Measurements from ENCODE around the gene GCDH. TPM values are rescaled to one million over a fixed set of nuclear protein-coding genes. Genes with fewer than 3 reads are reported as not detected.
A peak's percentile ranks its signal among the peaks of the same experiment; 100 is the strongest.

The GCDH gene
- total RNA-seq, 4 donors from 2014 or later = 28.5 to 33.0 (median 31.9) TPM

- no peak overlapping the region for H3K4me3 ChIP-seq
- H3K27ac ChIP-seq = no peak overlapping the region
- no peaks in the 10 kb centered on the region for H3K27me3 ChIP-seq
- DNase-seq (ENCODE audit: low spot score in 2 of 2) = no peak
- H3K36me3 ChIP-seq = peaks cover 76% of the 10 kb centered on the region
- no peaks in the 10 kb centered on the region for H3K4me1 ChIP-seq
- WGBS = 96% methylated on average over 5 of the region's 29 CpGs
- no peaks in the 10 kb centered on the region for H3K9me3 ChIP-seq
- TF ChIP-seq CTCF (IDR thresholded peaks at IDR 0.05) (no peak), EP300 (IDR thresholded peaks at IDR 0.05) (no peak), POLR2A (IDR thresholded peaks at IDR 0.05) (no peak), POLR2AphosphoS5 (IDR thresholded peaks at IDR 0.05) (no peak)
Observed at GRCh38 chr19:12924621-12925310, 33.8 kb downstream of the GCDH start.

- Histone ChIP-seq H3K4me1 (peaks cover 17% of the 10 kb centered on the region), H3K36me3 (peaks cover 55% of the 10 kb centered on the region), H3K9me3 (no peaks in the 10 kb centered on the region), H3K27ac (no peak overlapping the region), H3K27me3 (no peaks in the 10 kb centered on the region), H3K4me3 (no peak overlapping the region)
- 89% methylated on average over 18 of the region's 19 CpGs for whole genome bisulfite sequencing
- no peak for DNase-seq (ENCODE audit: low spot score in 2 of 2)
- TF ChIP-seq CTCF (IDR thresholded peaks at IDR 0.05) (no peak), EP300 (IDR thresholded peaks at IDR 0.05) (no peak), POLR2A (IDR thresholded peaks at IDR 0.05) (no peak), POLR2AphosphoS5 (IDR thresholded peaks at IDR 0.05) (no peak)
Observed at GRCh38 chr19:12930002-12930645, 39.2 kb downstream of the GCDH start.

DNA sequence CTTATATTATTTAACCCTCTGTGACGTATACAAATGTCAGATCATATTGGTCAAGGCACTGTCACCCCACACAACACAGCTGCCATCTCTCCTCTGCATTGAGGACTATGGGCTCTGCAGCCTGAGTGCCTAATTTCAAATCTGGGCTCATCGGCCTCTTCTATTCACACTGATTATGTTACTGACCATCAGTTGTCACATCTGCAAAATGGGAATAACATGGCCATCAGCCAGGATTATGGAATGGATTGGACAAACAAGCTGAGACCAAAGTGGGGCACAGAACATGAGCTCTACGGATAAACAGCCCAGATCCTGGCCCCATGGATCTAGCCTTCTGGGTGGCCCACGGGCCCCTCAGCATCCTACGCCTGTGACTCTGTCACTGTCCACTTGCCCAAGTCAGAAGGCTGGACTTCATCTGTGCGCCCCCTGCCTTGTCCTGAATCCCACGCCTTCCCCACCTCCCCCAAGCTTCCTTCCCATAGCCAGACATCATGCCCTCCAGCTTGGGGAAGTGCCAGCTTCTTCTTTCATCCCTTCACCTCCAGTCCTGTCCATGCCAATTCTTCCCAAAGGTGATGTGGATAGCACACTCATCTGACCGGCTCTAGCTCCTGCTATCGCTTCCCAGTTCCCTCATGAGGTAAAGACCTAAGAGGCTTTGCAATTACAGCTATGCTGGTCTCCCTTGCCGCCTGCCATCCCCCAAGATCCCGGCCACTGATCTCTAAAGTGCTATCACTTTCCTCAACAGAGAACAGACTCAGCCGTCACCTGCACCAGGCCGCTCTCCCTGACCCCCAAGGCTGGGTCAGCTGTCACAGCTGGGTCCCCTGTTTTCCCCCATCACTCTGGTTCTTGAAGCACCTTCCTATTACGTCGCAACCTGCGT lies 41.7 kb downstream of the GCDH start:
- DNase-seq (ENCODE audit: low spot score in 2 of 2) = no peak
- no peak for TF ChIP-seq EP300 (IDR thresholded peaks at IDR 0.05)
- H3K36me3 ChIP-seq = peaks cover 30% of the 10 kb centered on the region

DNA sequence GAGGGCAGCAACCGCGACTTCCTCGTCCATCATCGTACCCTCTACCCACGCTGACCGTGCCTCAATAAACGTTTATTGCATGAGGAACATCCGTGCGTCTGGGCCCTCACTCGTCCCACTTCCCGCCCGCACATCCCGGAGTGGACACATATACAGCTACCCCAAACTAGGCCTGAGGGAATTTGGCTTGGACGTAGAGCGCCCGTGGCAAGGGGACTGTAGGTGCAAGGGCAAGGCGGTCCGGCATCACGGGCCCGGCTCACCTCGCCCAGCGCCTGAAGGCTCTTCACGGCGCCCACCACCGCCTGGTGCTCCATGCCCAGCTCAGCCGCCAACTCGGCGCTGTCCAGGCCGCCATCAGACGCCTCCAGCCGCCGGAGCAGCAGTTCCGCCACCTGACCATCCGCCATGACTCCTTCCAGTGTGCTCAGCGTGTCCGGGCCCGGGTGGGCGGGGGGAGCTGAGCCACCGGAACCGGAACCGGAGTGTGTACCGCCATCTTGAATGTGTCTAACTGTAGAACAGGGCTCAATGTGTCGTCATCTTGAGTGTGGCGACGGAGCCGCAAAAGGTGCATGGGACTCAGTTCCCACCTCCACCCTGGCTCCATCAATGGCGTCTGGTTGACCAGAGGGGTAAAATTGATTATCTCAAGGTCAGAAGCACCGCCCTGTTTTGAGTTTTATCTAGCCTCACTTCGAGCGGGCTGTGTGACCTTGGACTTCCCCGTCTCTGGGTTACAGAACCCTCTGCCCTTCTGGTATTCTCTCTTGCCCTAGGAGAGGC lies 42.5 kb downstream of the GCDH start, which contains the start of gene FARSA:
FARSA (minus strand) TSS at position 425 of the 786 bp plus-strand sequence; CDS start at position 410, 15 bp downstream.
- H3K4me3 ChIP-seq = peak within 1 kb of the TSS; percentile 84
- no peaks in the 10 kb centered on the region for H3K9me3 ChIP-seq
- TF ChIP-seq POLR2A (IDR thresholded peaks at IDR 0.05) = no peak
- no peak for TF ChIP-seq CTCF (IDR thresholded peaks at IDR 0.05)
- TF ChIP-seq EP300 (IDR thresholded peaks at IDR 0.05) = no peak
- peak; percentile 10 to 99 (median 89) for TF ChIP-seq POLR2AphosphoS5 (IDR thresholded peaks at IDR 0.05)
- 6% methylated on average over 24 of the region's 51 CpGs for WGBS
- peak within 1 kb of the TSS; percentile 77 for H3K27ac ChIP-seq
- peaks cover 31% of the 10 kb centered on the region for H3K4me1 ChIP-seq
- H3K36me3 ChIP-seq = peaks cover 22% of the 10 kb centered on the region
- no peaks in the 10 kb centered on the region for H3K27me3 ChIP-seq
- peak; percentile 96 to 97 for DNase-seq (ENCODE audit: low spot score in 2 of 2)

More for the DNA sequence above, 41.7 kb downstream of the GCDH start:
- Histone ChIP-seq H3K27ac (peak overlapping the region; percentile 77), H3K4me1 (peaks cover 25% of the 10 kb centered on the region), H3K4me3 (peak overlapping the region; percentile 84), H3K27me3 (no peaks in the 10 kb centered on the region), H3K9me3 (no peaks in the 10 kb centered on the region)
- WGBS = 31% methylated on average over 15 of the region's 16 CpGs

- peaks cover 10% of the 10 kb centered on the region for H3K36me3 ChIP-seq
- WGBS = 91% methylated on average over 10 of the region's 10 CpGs
- TF ChIP-seq CTCF (IDR thresholded peaks at IDR 0.05) = no peak
- TF ChIP-seq POLR2AphosphoS5 (IDR thresholded peaks at IDR 0.05) = no peak
- TF ChIP-seq POLR2A (IDR thresholded peaks at IDR 0.05) = no peak
- TF ChIP-seq EP300 (IDR thresholded peaks at IDR 0.05) = no peak
Observed at GRCh38 chr19:12935071-12935470, 44.1 kb downstream of the GCDH start.

More at GRCh38 chr19:12935071-12935470, 44.1 kb downstream of the GCDH start:
- no peaks in the 10 kb centered on the region for H3K27me3 ChIP-seq
- H3K4me1 ChIP-seq = peaks cover 43% of the 10 kb centered on the region
- no peaks in the 10 kb centered on the region for H3K9me3 ChIP-seq
- no peak for DNase-seq (ENCODE audit: low spot score in 2 of 2)
- H3K27ac ChIP-seq = no peak overlapping the region
- no peak overlapping the region for H3K4me3 ChIP-seq
